ENCODE measurements around the gene TRIM59. TPM values are rescaled to one million over a fixed set of nuclear protein-coding genes. Genes with fewer than 3 reads are reported as not detected.
A peak's percentile ranks its signal among the peaks of the same experiment; 100 is the strongest.

TRIM59 gene
- total and polyA plus RNA-seq, 9 of the 15 experiments (the other 6 are each of a cell fraction or from before 2014, with no cell fraction given) = 16.8 to 101 (median 34.8) TPM

- no peak for TF ChIP-seq SMAD1 (IDR thresholded peaks at IDR 0.05; ENCODE audit: low read depth, low read length, partially characterized antibody)
- TF ChIP-seq TFE3 (CRISPR knock-in tag; IDR thresholded peaks at IDR 0.05) = no peak
- TF ChIP-seq HMBOX1 (IDR thresholded peaks at IDR 0.05) = peak; percentile 59
- TF ChIP-seq TFAP4 (CRISPR knock-in tag; IDR thresholded peaks at IDR 0.05; ENCODE audit: borderline replicate concordance) = no peak
- 0 out of 4 replicates have a peak, but pooled peaks of 1 of the 2 experiments have one; percentile 1 for TF ChIP-seq RCOR1 (IDR thresholded peaks at IDR 0.05; ENCODE audit: borderline replicate concordance in 1 of 2, low read depth in 2 of 2, low read length in 2 of 2)
- no peak for TF ChIP-seq ZBTB40 (IDR thresholded peaks at IDR 0.05)
- no peak for TF ChIP-seq ZBTB40 (CRISPR knock-in tag; IDR thresholded peaks at IDR 0.05)
- TF ChIP-seq ZNF79 (CRISPR knock-in tag; IDR thresholded peaks at IDR 0.05; ENCODE audit: low read depth) = no peak
- TF ChIP-seq PRPF4 (IDR thresholded peaks at IDR 0.05; ENCODE audit: insufficient read depth, low read depth, low read length, poor library complexity, severe bottlenecking) = no peak
- TF ChIP-seq ATF7 (IDR thresholded peaks at IDR 0.05) = no peak
- TF ChIP-seq, protein P1, sequence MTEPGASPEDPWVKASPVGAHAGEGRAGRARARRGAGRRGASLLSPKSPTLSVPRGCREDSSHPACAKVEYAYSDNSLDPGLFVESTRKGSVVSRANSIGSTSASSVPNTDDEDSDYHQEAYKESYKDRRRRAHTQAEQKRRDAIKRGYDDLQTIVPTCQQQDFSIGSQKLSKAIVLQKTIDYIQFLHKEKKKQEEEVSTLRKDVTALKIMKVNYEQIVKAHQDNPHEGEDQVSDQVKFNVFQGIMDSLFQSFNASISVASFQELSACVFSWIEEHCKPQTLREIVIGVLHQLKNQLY (CRISPR knock-in tag; conservative IDR thresholded peaks at IDR 0.05) = no peak
- no peak for TF ChIP-seq KDM5B (IDR thresholded peaks at IDR 0.05; ENCODE audit: insufficient replicate concordance, low read depth, low read length)
- no peak for TF ChIP-seq SMAD4 (CRISPR knock-in tag; conservative IDR thresholded peaks at IDR 0.05)
These were observed 55.6 kb downstream of the TRIM59 start (continued) for GRCh38 chr3:160394009-160394392.
